A549 treated with GW870086 at 1 μM for 4 hours (cell line): ENCODE results near the gene HCFC2. TPM values are rescaled to one million over a fixed set of nuclear protein-coding genes. Genes with fewer than 3 reads are reported as not detected.

ENCODE experiments used
- total RNA-seq: library from RNA; stranded (reverse); fragments of 200-300 nt; extraction: Qiagen RNA extraction; gene quantifications from 5 replicates; pipeline ENCODE4 v1.2.3, GENCODE V29; 2022; ENCODE audit warnings: low read depth

Gene HCFC2
- total RNA-seq = 3.1 to 5.6 TPM (median 4.5 TPM) in 5 replicates

GRCh38 chr12:104064031-104064841 lies at the start of gene HCFC2:
TSS of gene HCFC2 (plus strand) at chr12:104064531. CDS start at chr12:104064561, 30 bp downstream.

GRCh38 chr12:104049903-104050356 lies 14.4 kb upstream of the HCFC2 start, which contains the start of gene GLT8D2:
TSS of gene GLT8D2 (minus strand) at chr12:104050187. CDS start at chr12:104019648, 30,539 bp downstream.

GRCh38 chr12:104137902-104138796 lies 73.8 kb downstream of the HCFC2 start, which contains the start of gene NFYB:
TSS of gene NFYB (minus strand) at chr12:104138210. CDS start at chr12:104135453, 2,757 bp downstream.

Other genes starting within 250 kb of the HCFC2 start
- gene NT5DC3, start 223.3 kb upstream of the HCFC2 start, total RNA-seq = 9.8 to 11.1 TPM (median 10.8 TPM) in 5 replicates
- gene HSP90B1, start 134.1 kb upstream of the HCFC2 start, total RNA-seq = 512 to 628 TPM (median 602 TPM) in 5 replicates
- gene TDG, start 98.7 kb upstream of the HCFC2 start, total RNA-seq = 23.3 to 30.4 TPM (median 29.5 TPM) in 5 replicates
- gene GLT8D2, start 14.3 kb upstream of the HCFC2 start, total RNA-seq = 0.09 to 0.59 TPM (median 0.25 TPM) in 5 replicates
- gene NFYB, start 73.7 kb downstream of the HCFC2 start, total RNA-seq = 19.1 to 27.5 TPM (median 26.3 TPM) in 5 replicates
- gene TXNRD1, start 151.2 kb downstream of the HCFC2 start, total RNA-seq = 763 to 977 TPM (median 906 TPM) in 5 replicates
- 5.4 to 7.3 TPM (median 7.1 TPM) in 5 replicates for gene EID3, start 239.2 kb downstream of the HCFC2 start, total RNA-seq